Measurements from ENCODE around the gene HMGCS2.

The HMGCS2 gene

GRCh38 chr1:119768778-119769177 is at the start of gene HMGCS2:
TSS of gene HMGCS2 (minus strand) at chr1:119768905. CDS start at chr1:119768844, 61 bp downstream.
- DNase-seq (ENCODE audit: low read depth), result no peak

- DNase-seq (ENCODE audit: low read depth), result no peak
Observed at GRCh38 chr1:119818181-119818580, 49.5 kb upstream of the HMGCS2 start.

GRCh38 chr1:119816407-119816806 is 47.7 kb upstream of the HMGCS2 start:
- DNase-seq (ENCODE audit: low read depth), result no peak

- no peak for DNase-seq (ENCODE audit: low read depth)
Observed at GRCh38 chr1:119815928-119816327, 47.2 kb upstream of the HMGCS2 start.

- DNase-seq (ENCODE audit: low read depth), result no peak
Observed at GRCh38 chr1:119815361-119815760, 46.7 kb upstream of the HMGCS2 start.

GRCh38 chr1:119814288-119814687 is 45.6 kb upstream of the HMGCS2 start:
- no peak for DNase-seq (ENCODE audit: low read depth)

GRCh38 chr1:119811985-119812557 is 43.4 kb upstream of the HMGCS2 start:
- DNase-seq (ENCODE audit: low read depth), result no peak

- no peak for DNase-seq (ENCODE audit: low read depth)
Observed at GRCh38 chr1:119811387-119811786, 42.7 kb upstream of the HMGCS2 start, which contains the start of gene REG4. TSS of gene REG4 (minus strand) at chr1:119811460. CDS start at chr1:119808769, 2,691 bp downstream.

- peak; percentile 20 for DNase-seq (ENCODE audit: low read depth)
Observed at GRCh38 chr1:119808972-119809550, 40.4 kb upstream of the HMGCS2 start.

GRCh38 chr1:119808491-119808890 is 39.8 kb upstream of the HMGCS2 start:
- DNase-seq (ENCODE audit: low read depth), result no peak

- DNase-seq (ENCODE audit: low read depth), result no peak
Observed at GRCh38 chr1:119806489-119806888, 37.8 kb upstream of the HMGCS2 start.

GRCh38 chr1:119805746-119806145 is 37.0 kb upstream of the HMGCS2 start:
- no peak for DNase-seq (ENCODE audit: low read depth)

- no peak for DNase-seq (ENCODE audit: low read depth)
Observed at GRCh38 chr1:119805247-119805646, 36.5 kb upstream of the HMGCS2 start.

GRCh38 chr1:119799599-119800177 is 31.0 kb upstream of the HMGCS2 start:
- DNase-seq (ENCODE audit: low read depth), result no peak

- no peak for DNase-seq (ENCODE audit: low read depth)
Observed at GRCh38 chr1:119799003-119799402, 30.3 kb upstream of the HMGCS2 start.

GRCh38 chr1:119797606-119798005 is 28.9 kb upstream of the HMGCS2 start:
- DNase-seq (ENCODE audit: low read depth), result no peak

GRCh38 chr1:119797162-119797561 is 28.5 kb upstream of the HMGCS2 start:
- no peak for DNase-seq (ENCODE audit: low read depth)

GRCh38 chr1:119795261-119796200 is 26.8 kb upstream of the HMGCS2 start:
- DNase-seq (ENCODE audit: low read depth), result no peak

GRCh38 chr1:119794876-119795240 is 26.2 kb upstream of the HMGCS2 start:
- no peak for DNase-seq (ENCODE audit: low read depth)

GRCh38 chr1:119794230-119794875 is 25.6 kb upstream of the HMGCS2 start:
- DNase-seq (ENCODE audit: low read depth), result no peak

- DNase-seq (ENCODE audit: low read depth), result no peak
Observed at GRCh38 chr1:119791377-119791776, 22.7 kb upstream of the HMGCS2 start.

Data from CMK (cell line).